ENCODE measurements around the gene TMEM253.

Gene TMEM253

GRCh38 chr14:21066882-21067502, 33.9 kb upstream of the TMEM253 start:
- in situ Hi-C loops (cut with MboI; ENCODE audit: low sequenced_read_pairs, unreplicated experiment): no loop called here
- TF ChIP-seq, protein P1, sequence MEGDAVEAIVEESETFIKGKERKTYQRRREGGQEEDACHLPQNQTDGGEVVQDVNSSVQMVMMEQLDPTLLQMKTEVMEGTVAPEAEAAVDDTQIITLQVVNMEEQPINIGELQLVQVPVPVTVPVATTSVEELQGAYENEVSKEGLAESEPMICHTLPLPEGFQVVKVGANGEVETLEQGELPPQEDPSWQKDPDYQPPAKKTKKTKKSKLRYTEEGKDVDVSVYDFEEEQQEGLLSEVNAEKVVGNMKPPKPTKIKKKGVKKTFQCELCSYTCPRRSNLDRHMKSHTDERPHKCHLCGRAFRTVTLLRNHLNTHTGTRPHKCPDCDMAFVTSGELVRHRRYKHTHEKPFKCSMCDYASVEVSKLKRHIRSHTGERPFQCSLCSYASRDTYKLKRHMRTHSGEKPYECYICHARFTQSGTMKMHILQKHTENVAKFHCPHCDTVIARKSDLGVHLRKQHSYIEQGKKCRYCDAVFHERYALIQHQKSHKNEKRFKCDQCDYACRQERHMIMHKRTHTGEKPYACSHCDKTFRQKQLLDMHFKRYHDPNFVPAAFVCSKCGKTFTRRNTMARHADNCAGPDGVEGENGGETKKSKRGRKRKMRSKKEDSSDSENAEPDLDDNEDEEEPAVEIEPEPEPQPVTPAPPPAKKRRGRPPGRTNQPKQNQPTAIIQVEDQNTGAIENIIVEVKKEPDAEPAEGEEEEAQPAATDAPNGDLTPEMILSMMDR (IDR thresholded peaks at IDR 0.05; ENCODE audit: borderline replicate concordance, control extremely low read depth, extremely low read depth, insufficient read depth, missing control alignments): no peak
- DNase-seq (ENCODE audit: low spot score): peak; percentile 47

DNA sequence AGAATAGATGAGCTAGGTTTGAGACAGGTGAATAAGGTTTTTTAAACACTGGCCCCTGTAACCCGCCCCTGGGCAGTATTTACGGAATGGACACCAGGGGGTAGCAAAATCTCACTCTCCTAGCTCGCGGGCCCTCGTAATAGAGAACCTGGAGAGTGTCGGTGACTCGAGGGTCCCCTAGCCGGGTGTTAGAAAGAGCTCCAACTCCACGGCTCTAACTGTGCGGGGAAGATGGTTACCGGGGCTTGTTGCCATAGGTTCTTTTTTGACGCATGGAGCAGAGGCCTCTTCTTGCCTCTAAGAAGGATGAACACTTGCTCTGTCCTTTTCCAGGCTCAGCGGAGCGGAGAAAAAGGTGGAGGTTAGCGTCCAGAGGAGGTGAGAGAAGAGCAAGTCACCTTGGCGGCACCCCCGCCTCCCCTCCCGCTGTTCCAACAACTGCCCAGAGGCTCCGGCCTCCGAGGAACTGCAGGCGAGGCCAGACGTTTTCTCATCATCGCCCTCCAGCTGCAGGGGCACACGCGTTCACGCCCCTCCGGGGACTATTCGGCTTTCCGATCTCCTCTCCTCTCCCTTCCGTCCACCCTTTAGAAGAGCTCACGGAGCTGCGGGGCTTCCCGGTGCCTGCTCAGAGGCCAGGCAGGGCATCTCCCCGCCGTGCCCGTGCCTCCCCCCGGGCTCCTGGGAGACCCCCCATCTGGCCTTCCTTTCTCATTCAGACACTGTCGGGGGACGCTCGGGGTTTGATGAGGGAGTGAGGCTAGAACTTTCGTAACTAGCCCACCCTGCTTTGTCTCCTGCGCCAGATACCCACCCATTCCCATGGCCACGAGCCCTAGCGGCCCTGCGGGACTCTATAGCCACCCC, 32.1 kb upstream of the TMEM253 start:
- TF ChIP-seq, protein P1 (IDR thresholded peaks at IDR 0.05; ENCODE audit: borderline replicate concordance, control extremely low read depth, extremely low read depth, insufficient read depth, missing control alignments): no peak
- peak; percentile 74 for DNase-seq (ENCODE audit: low spot score)
- in situ Hi-C loops (cut with MboI; ENCODE audit: low sequenced_read_pairs, unreplicated experiment): no loop called here

DNA sequence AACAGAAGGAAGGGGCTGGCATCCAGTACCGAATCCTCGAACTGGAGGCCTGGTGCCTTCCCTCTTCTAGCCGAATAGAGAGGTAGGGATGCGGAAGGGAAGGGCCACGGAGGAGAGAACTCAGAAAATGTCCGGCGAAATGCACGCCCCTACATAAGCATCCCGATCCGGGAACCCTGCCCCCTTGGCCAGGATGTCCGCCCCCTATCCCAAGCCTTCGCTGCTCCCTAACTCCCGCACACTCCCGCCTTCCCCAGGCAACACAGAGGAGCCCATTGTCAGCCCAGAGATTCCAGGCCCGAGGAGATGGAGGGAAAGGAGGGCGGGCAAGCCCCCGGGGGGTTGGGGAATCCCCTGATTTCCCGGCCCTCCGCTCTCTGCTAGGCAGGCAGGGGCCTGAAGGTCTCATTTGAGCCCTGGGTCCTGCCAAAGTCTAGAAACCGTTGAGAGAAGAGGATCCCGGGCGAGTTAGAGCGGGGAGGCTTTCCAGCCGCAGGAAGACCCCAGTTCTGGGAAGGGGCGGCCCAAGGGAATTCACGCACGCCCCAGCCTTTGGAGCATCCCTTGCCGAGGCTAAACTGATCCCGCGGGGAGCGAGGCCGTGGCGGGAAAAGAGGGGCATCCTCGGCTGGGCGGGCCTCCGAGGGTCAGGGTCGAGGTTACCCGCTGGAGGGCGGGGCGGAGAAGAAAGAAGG, 31.3 kb upstream of the TMEM253 start:
- TF ChIP-seq, protein P1 (IDR thresholded peaks at IDR 0.05; ENCODE audit: borderline replicate concordance, control extremely low read depth, extremely low read depth, insufficient read depth, missing control alignments): no peak
- DNase-seq (ENCODE audit: low spot score): peak; percentile 36
- in situ Hi-C loops (cut with MboI; ENCODE audit: low sequenced_read_pairs, unreplicated experiment): no loop called here

DNA sequence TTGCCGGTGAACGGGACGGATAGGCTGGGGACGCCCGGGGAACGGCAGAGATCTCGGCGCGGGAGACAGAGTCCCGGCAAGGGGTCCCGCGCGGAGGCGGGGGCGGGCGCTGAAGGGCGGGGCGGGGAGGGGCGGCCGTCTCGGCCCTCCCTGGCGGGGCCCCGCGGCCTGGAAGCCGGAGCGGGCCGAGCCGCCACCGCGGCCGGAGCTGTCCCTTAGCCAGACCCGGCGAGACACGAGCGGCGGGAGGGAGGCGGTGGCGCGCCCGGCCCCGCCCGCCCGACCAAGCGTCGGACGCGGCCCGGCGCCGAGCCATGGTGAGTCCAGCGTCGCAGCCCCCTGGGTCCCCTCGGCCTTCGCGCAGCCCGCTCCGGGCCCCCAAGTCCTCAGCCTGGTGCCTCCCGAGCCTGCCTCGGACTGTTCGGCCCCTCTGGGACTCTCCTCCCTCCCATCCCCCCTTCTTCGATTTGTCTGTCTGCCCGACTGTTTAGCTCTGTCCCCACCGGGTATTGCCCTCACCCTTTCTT, 30.7 kb upstream of the TMEM253 start, which contains the start of gene ARHGEF40:
ARHGEF40 (plus strand) TSS at position 222 of the 527 bp plus-strand sequence; CDS start at position 315, 93 bp downstream.
- in situ Hi-C loops (cut with MboI; ENCODE audit: low sequenced_read_pairs, unreplicated experiment): no loop called here
- peak; percentile 62 for DNase-seq (ENCODE audit: low spot score)
- TF ChIP-seq, protein P1 (IDR thresholded peaks at IDR 0.05; ENCODE audit: borderline replicate concordance, control extremely low read depth, extremely low read depth, insufficient read depth, missing control alignments): no peak

- in situ Hi-C loops (cut with MboI; ENCODE audit: low sequenced_read_pairs, unreplicated experiment): no loop called here
- DNase-seq (ENCODE audit: low spot score): peak; percentile 61
- TF ChIP-seq, protein P1 (IDR thresholded peaks at IDR 0.05; ENCODE audit: borderline replicate concordance, control extremely low read depth, extremely low read depth, insufficient read depth, missing control alignments): no peak
These were observed 30.1 kb upstream of the TMEM253 start for GRCh38 chr14:21070610-21071224.
